ENCODE measurements around the gene PKLR.
A peak's percentile ranks its signal among the peaks of the same experiment; 100 is the strongest.

PKLR gene

DNA sequence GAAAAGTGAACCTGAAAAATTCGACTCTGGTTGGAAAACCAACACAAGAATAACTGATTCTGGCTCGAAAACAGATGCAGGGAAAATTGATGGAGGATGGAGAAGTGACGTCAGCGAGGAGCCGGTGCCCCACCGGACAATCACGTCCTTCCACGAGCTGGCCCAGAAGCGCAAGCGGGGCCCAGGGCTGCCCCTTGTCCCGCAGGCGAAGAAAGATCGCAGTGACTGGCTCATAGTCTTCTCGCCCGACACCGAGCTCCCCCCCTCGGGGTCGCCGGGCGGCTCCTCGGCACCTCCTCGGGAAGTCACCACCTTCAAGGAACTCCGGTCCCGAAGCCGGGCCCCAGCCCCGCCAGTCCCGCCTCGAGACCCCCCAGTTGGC is 21.3 kb upstream of the PKLR start:
- no peak for TF ChIP-seq POLR2AphosphoS5 (IDR thresholded peaks at IDR 0.05; ENCODE audit: low read depth, low read length)
- TF ChIP-seq SIN3A (IDR thresholded peaks at IDR 0.05; ENCODE audit: borderline replicate concordance, insufficient read depth, low read length), result no peak
- TF ChIP-seq FOXP2 (optimal IDR thresholded peaks at IDR 0.05; ENCODE audit: borderline replicate concordance, extremely low read depth, extremely low read length, insufficient read depth), result no peak
- TF ChIP-seq, protein P1, sequence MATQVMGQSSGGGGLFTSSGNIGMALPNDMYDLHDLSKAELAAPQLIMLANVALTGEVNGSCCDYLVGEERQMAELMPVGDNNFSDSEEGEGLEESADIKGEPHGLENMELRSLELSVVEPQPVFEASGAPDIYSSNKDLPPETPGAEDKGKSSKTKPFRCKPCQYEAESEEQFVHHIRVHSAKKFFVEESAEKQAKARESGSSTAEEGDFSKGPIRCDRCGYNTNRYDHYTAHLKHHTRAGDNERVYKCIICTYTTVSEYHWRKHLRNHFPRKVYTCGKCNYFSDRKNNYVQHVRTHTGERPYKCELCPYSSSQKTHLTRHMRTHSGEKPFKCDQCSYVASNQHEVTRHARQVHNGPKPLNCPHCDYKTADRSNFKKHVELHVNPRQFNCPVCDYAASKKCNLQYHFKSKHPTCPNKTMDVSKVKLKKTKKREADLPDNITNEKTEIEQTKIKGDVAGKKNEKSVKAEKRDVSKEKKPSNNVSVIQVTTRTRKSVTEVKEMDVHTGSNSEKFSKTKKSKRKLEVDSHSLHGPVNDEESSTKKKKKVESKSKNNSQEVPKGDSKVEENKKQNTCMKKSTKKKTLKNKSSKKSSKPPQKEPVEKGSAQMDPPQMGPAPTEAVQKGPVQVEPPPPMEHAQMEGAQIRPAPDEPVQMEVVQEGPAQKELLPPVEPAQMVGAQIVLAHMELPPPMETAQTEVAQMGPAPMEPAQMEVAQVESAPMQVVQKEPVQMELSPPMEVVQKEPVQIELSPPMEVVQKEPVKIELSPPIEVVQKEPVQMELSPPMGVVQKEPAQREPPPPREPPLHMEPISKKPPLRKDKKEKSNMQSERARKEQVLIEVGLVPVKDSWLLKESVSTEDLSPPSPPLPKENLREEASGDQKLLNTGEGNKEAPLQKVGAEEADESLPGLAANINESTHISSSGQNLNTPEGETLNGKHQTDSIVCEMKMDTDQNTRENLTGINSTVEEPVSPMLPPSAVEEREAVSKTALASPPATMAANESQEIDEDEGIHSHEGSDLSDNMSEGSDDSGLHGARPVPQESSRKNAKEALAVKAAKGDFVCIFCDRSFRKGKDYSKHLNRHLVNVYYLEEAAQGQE (IDR thresholded peaks at IDR 0.05; ENCODE audit: insufficient read depth in 1 of 2, low read depth in 2 of 2, low read length in 2 of 2), result no peak
- TF ChIP-seq TAF1 (IDR thresholded peaks at IDR 0.05; ENCODE audit: borderline replicate concordance, insufficient read depth, low read length), result no peak

DNA sequence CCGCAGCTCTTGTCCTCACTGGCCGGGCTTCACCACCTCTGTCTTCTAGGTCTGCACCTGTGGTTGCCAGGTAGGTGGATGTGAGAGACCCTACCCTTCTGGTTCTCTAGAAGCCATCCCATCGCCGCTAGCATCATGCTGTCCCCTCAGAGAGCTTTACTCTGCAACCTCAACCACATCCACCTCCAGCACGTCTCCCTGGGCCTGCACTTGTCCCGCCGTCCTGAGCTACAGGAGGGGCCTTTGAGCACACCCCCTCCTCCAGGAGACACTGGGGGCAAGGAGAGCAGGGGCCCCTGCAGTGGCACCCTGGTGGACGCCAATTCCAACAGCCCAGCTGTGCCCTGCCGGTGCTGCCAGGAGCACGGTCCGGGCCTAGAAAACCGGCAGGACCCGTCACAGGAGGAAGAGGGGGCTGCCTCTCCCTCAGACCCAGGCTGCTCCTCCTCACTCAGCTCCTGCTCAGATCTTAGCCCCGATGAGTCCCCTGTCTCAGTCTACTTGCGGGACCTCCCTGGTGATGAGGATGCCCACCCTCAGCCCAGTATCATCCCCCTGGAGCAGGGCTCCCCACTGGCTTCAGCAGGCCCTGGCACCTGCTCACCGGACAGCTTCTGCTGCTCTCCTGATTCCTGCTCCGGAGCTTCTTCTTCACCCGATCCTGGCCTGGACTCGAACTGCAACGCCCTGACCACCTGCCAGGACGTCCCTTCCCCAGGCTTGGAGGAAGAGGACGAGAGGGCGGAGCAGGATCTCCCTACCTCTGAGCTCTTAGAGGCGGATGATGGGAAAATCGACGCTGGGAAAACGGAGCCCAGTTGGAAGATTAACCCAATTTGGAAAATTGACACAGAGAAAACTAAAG is 20.6 kb upstream of the PKLR start:
- TF ChIP-seq TAF1 (IDR thresholded peaks at IDR 0.05; ENCODE audit: borderline replicate concordance, insufficient read depth, low read length) (no peak), FOXP2 (optimal IDR thresholded peaks at IDR 0.05; ENCODE audit: borderline replicate concordance, extremely low read depth, extremely low read length, insufficient read depth) (no peak), SIN3A (IDR thresholded peaks at IDR 0.05; ENCODE audit: borderline replicate concordance, insufficient read depth, low read length) (no peak), POLR2AphosphoS5 (IDR thresholded peaks at IDR 0.05; ENCODE audit: low read depth, low read length) (no peak)
- TF ChIP-seq, protein P1 (IDR thresholded peaks at IDR 0.05; ENCODE audit: insufficient read depth in 1 of 2, low read depth in 2 of 2, low read length in 2 of 2), result no peak

DNA sequence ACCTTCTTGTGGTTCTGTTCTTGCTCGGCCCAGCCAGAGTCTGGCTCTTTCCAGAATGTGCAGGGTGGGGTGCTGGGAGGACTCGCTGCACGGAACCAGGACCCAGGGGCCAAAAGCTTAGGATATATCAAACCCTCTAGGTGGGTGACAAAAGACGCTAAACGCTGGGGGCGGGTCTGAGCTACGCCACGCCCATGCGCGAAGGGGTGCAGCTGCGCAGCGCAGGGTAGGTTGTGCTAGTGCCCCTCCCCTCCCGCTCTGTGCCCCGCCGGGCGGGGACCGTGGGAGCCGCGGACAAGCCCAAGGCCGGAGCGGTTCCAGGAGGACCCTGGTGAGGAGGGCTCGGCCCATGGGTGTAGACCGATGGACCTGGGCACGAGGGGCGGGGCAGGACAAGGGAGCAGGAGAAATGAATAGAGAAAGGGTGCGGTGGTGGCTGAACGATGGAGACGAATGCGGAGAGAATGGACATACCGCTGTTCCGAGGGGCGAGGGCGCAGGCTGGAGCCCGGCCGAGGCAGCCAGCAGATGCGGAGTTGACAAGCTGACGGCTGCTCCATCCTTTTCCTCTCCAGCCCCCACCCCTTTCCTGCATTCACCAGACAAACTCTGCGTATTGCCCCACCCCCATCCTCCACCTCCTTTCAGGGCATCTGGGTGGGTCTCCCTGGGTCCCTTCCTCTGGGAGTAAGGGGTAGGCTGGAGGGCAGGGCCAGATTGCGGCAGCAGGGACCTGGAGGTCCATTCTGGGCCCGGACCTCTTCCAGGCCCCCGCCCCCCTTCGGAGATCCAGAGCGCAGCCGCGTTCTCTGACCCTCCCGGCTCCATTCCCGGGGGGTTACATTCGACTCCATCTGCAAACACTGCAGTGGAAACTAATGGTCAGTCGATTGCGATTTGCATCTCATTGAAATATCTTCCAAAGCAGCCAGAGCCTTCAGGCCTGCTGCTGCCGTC is 19.7 kb upstream of the PKLR start, which contains the start of gene RUSC1:
Gene RUSC1, plus strand, starts transcription at position 234 of the 957 bp plus-strand sequence. CDS start 880 bp downstream, outside the sequence.
- TF ChIP-seq FOXP2 (optimal IDR thresholded peaks at IDR 0.05; ENCODE audit: borderline replicate concordance, extremely low read depth, extremely low read length, insufficient read depth) (no peak), SIN3A (IDR thresholded peaks at IDR 0.05; ENCODE audit: borderline replicate concordance, insufficient read depth, low read length) (no peak), POLR2AphosphoS5 (IDR thresholded peaks at IDR 0.05; ENCODE audit: low read depth, low read length) (peak; percentile 78), TAF1 (IDR thresholded peaks at IDR 0.05; ENCODE audit: borderline replicate concordance, insufficient read depth, low read length) (no peak)
- TF ChIP-seq, protein P1 (IDR thresholded peaks at IDR 0.05; ENCODE audit: insufficient read depth in 1 of 2, low read depth in 2 of 2, low read length in 2 of 2), result no peak

DNA sequence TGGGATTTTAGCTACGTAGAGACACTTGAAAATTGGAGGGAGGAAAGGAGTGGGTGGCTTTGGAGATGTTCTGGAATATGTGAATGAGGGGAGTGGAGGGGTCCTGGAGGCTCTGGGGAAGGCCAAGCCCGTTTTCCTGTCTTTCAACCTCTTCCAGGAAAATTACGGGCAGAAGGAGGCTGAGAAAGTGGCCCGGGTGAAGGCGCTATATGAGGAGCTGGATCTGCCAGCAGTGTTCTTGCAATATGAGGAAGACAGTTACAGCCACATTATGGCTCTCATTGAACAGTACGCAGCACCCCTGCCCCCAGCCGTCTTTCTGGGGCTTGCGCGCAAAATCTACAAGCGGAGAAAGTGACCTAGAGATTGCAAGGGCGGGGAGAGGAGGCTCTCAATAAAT is 19.0 kb upstream of the PKLR start:
- TF ChIP-seq, protein P1 (IDR thresholded peaks at IDR 0.05; ENCODE audit: insufficient read depth in 1 of 2, low read depth in 2 of 2, low read length in 2 of 2), result no peak
- TF ChIP-seq TAF1 (IDR thresholded peaks at IDR 0.05; ENCODE audit: borderline replicate concordance, insufficient read depth, low read length) (no peak), FOXP2 (optimal IDR thresholded peaks at IDR 0.05; ENCODE audit: borderline replicate concordance, extremely low read depth, extremely low read length, insufficient read depth) (no peak), SIN3A (IDR thresholded peaks at IDR 0.05; ENCODE audit: borderline replicate concordance, insufficient read depth, low read length) (no peak)

Measured in PFSK-1 (cell line).